ENCODE results near the gene HMOX1.

DNA sequence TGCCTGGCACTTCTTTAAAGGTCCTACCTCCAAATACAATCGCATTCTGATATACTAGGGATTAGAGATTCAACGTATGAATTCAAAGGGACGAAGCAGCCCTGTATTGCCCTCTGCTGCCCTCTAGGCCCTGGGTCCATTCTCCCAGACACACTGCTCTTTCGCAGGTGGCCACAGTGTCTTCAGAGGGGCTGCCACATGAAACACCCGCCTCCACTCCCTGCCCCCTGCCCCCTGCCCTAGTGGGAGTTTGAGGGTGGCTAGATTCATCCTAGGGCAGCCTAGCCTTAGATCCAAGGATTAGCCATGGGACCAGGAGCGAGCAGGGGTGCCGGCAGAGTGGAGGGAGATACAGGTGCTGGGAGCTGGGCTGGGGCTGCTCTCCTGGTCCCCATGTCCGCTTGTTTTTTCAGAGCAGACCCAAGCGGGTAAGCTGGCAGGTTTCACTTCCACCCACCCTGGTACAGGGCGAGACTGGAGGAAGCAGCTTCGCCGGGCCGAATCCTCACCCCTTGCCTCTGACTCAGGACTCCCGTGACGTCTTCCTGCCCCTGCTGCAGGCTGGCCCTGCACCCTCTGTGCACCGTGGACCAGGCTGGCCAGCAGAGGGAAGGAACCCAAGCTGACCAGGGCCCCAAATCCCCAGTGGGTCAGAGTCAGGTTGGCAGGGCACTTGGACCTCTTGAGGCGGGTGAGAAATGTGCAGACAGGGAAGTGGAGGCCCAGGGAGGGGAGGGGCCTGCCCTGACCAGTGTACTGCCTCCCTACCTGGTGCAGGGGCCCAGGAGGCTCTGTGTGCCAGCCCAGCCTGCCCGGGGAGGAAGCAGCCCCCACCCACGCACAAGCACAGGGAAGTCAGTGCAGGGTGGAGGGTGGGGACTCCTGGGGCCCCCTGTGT lies 28.4 kb upstream of the HMOX1 start:
- TF ChIP-seq, protein P1, sequence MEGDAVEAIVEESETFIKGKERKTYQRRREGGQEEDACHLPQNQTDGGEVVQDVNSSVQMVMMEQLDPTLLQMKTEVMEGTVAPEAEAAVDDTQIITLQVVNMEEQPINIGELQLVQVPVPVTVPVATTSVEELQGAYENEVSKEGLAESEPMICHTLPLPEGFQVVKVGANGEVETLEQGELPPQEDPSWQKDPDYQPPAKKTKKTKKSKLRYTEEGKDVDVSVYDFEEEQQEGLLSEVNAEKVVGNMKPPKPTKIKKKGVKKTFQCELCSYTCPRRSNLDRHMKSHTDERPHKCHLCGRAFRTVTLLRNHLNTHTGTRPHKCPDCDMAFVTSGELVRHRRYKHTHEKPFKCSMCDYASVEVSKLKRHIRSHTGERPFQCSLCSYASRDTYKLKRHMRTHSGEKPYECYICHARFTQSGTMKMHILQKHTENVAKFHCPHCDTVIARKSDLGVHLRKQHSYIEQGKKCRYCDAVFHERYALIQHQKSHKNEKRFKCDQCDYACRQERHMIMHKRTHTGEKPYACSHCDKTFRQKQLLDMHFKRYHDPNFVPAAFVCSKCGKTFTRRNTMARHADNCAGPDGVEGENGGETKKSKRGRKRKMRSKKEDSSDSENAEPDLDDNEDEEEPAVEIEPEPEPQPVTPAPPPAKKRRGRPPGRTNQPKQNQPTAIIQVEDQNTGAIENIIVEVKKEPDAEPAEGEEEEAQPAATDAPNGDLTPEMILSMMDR (IDR thresholded peaks at IDR 0.05), result peak; percentile 19; the same call in 1 of the 2 replicates
- TF ChIP-seq NR3C1 (CRISPR knock-in tag; conservative IDR thresholded peaks at IDR 0.05; ENCODE audit: low read depth), result no peak

Measured in WTC11 (cell line).